Thyroid gland (tissue), 4 donors: ENCODE data around the gene PLXNB2. TPM values are rescaled to one million over a fixed set of nuclear protein-coding genes. Genes with fewer than 3 reads are reported as not detected.

Experiments used
- DNase-seq, 2 donors: peaks; one replicate each; pipeline ENCODE4 v3.0.0-alpha.2; 2019
- H3K27ac ChIP-seq, 3 donors: fragments of 200-600 bp; sonication (generic); 1 replicate in 2 of 3; 2 replicates in 1 of 3; pipeline ENCODE4 v1.5.1; 2016 to 2019; ENCODE audit warnings: mild to moderate bottlenecking in 1 of 3, moderate library complexity in 1 of 3
- H3K27me3 ChIP-seq: fragments of 200-600 bp; sonication (generic); one replicate; pipeline ENCODE4 v1.5.1; 2019
- H3K36me3 ChIP-seq, 2 donors: fragments of 200-600 bp; sonication (generic); one replicate each; pipeline ENCODE4 v1.5.1; 2016 to 2019
- H3K4me1 ChIP-seq, 2 donors: fragments of 200-600 bp; sonication (generic); one replicate each; pipeline ENCODE4 v1.5.1; 2017 to 2019
- H3K4me3 ChIP-seq, 3 donors: fragments of 200-600 bp; sonication (generic); replicated peaks in 1 of 3; 1 replicate in 2 of 3; 2 replicates in 1 of 3; pipeline ENCODE4 v1.5.1; 2016; ENCODE audit warnings: mild to moderate bottlenecking in 1 of 3
- H3K9me3 ChIP-seq: fragments of 200-600 bp; sonication (generic); one replicate; pipeline ENCODE4 v1.5.1; 2017
- CTCF ChIP-seq, 6 experiments: fragments of 200-600 bp in 3 of 6; fragments of 450-650 bp in 3 of 6; sonication (generic) in 3 of 6; IDR thresholded peaks; one replicate each; pipeline ENCODE4 v1.5.1; 2016 to 2019; ENCODE audit warnings: antibody characterized with exemption in 6 of 6, mild to moderate bottlenecking in 2 of 6, inconsistent platforms in 1 of 6, moderate library complexity in 1 of 6
- POLR2A ChIP-seq, 2 donors: fragments of 450-650 bp; IDR thresholded peaks; one replicate each; pipeline ENCODE4 v1.6.1; 2017; ENCODE audit warnings: antibody characterized with exemption in 2 of 2, mild to moderate bottlenecking in 2 of 2, moderate library complexity in 1 of 2
- WGBS, 2 donors: methylation state at CpG; one replicate each; pipeline ENCODE4 v1.1.5; 2017; 5-methylcytosine and 5-hydroxymethylcytosine counted together
- intact Hi-C: fragments of 100-400 bp; cut with DNase I; formaldehyde crosslinking; loops from one replicate; pipeline ENCODE4 v1.15.1; 2023
- total RNA-seq, 4 donors: library from RNA; depleted of rRNA; stranded (reverse); fragments of >200 nt; gene quantifications; one replicate each; pipeline ENCODE4 v1.2.3, GENCODE V29; 2016

The PLXNB2 gene
- total RNA-seq, 4 donors from 2014 or later, result 143 to 266 (median 215) TPM

GRCh38 chr22:50255099-50255498 is 52.3 kb downstream of the PLXNB2 start:
- Histone ChIP-seq H3K9me3 (no peaks in the 10 kb centered on the region), H3K27ac (no peak overlapping the region), H3K4me1 (peaks cover 5 to 15% of the 10 kb centered on the region in 2 donors), H3K4me3 (no peak overlapping the region), H3K27me3 (no peaks in the 10 kb centered on the region), H3K36me3 (no peaks in the 10 kb centered on the region)
- no peak for DNase-seq
- WGBS, 2 donors, result 87 to 89% methylated on average over 15 to 18 of the region's 19 CpGs
- no peak for TF ChIP-seq CTCF (IDR thresholded peaks at IDR 0.05)
- intact Hi-C loops, result loop anchor here (10.0 kb wide), 1 partner anchor 350 kb away; the partner anchor contains the start of gene MAPK8IP2

GRCh38 chr22:50253941-50254340 is 53.5 kb downstream of the PLXNB2 start:
- Histone ChIP-seq H3K27ac (no peak overlapping the region), H3K4me3 (no peak overlapping the region), H3K27me3 (no peaks in the 10 kb centered on the region), H3K9me3 (no peaks in the 10 kb centered on the region), H3K36me3 (no peaks in the 10 kb centered on the region), H3K4me1 (peaks cover 9 to 23% of the 10 kb centered on the region in 2 donors)
- TF ChIP-seq POLR2A (IDR thresholded peaks at IDR 0.05) (no peak), CTCF (IDR thresholded peaks at IDR 0.05) (no peak)
- WGBS, 2 donors, result 63 to 90% methylated on average over 2 to 6 of the region's 8 CpGs
- intact Hi-C loops, result loop anchor here (5.0 to 10.0 kb wide), 3 partner anchors 73 to 351 kb away; partner anchors contain the start of genes DENND6B, MAPK8IP2 and PPP6R2
- DNase-seq, result no peak

GRCh38 chr22:50253046-50253915 is 54.2 kb downstream of the PLXNB2 start:
- 86% methylated on average over 15 to 16 of the region's 22 CpGs for WGBS, 2 donors
- Histone ChIP-seq H3K9me3 (no peaks in the 10 kb centered on the region), H3K4me1 (peaks cover 9 to 23% of the 10 kb centered on the region in 2 donors), H3K36me3 (no peaks in the 10 kb centered on the region), H3K27me3 (no peaks in the 10 kb centered on the region), H3K27ac (no peak overlapping the region), H3K4me3 (no peak overlapping the region)
- intact Hi-C loops, result loop anchor here (5.0 to 10.0 kb wide), 3 partner anchors 74 to 352 kb away; partner anchors contain the start of genes DENND6B, MAPK8IP2 and PPP6R2
- DNase-seq, result no peak
- TF ChIP-seq CTCF (IDR thresholded peaks at IDR 0.05) (no peak), POLR2A (IDR thresholded peaks at IDR 0.05) (no peak)

- Histone ChIP-seq H3K4me3 (no peak overlapping the region), H3K4me1 (peaks cover 9 to 23% of the 10 kb centered on the region in 2 donors), H3K36me3 (no peaks in the 10 kb centered on the region), H3K27ac (no peak overlapping the region), H3K27me3 (no peaks in the 10 kb centered on the region), H3K9me3 (no peaks in the 10 kb centered on the region)
- WGBS, 2 donors, result 52% methylated on average over 17 to 18 of the region's 25 CpGs
- intact Hi-C loops, result loop anchor here (5.0 to 10.0 kb wide), 3 partner anchors 75 to 352 kb away; partner anchors contain the start of genes DENND6B, MAPK8IP2 and PPP6R2
- DNase-seq, result peak; percentile 79 to 83
- TF ChIP-seq POLR2A (IDR thresholded peaks at IDR 0.05) (no peak), CTCF (IDR thresholded peaks at IDR 0.05) (peak; percentile 17 to 75 (median 70))
These were observed 55.1 kb downstream of the PLXNB2 start for GRCh38 chr22:50252082-50253045.
